Measurements from ENCODE around the gene SHC1. TPM values are rescaled to one million over a fixed set of nuclear protein-coding genes. Genes with fewer than 3 reads are reported as not detected.
A peak's percentile ranks its signal among the peaks of the same experiment; 100 is the strongest.

SHC1 gene
- total RNA-seq, 2 donors from 2014 or later = 98.3 to 104 TPM

DNA sequence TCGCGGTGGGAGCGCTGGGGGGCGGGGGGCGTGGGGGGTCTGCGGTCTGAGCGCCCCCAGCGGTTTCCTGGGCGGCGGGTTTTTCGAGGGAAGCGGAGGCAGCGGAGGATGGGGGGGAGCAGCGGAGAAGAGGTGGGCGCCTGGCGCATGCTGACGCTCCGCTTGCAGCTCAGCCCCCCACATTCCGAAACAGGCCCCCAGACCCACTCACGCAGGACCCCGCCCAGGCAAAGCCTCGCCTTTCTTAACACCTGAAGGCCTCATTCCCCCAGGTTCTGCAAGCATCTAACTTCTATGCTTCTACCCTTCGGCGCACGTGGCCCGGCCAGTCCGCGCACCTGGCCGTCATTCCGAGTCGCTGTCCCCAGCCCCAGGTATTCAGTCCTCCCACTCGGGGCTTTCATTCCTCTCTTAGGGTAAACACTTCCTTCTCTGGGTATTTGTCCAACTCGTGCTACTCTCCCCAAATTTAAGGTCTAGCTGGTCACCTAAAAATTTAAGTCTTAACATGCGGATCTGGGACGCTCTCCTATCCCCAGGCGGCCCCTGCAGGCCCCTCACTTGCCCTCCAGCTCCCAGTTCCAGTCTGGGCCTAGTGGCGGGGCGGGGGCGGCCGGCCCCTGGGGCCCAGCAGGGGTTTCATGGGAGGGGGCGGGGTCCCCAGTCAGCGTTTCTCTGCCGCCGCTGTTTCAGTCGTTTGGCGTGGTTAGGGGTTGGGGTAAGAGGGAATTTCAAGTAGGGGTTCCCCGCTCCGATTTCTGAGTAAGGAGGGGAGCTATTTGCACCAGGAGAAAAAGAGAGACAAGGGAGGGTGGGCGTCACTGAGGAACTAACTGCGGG, 29.2 kb upstream of the SHC1 start:
- peak overlapping the region; percentile 95 for H3K27ac ChIP-seq
- TF ChIP-seq, protein P1, sequence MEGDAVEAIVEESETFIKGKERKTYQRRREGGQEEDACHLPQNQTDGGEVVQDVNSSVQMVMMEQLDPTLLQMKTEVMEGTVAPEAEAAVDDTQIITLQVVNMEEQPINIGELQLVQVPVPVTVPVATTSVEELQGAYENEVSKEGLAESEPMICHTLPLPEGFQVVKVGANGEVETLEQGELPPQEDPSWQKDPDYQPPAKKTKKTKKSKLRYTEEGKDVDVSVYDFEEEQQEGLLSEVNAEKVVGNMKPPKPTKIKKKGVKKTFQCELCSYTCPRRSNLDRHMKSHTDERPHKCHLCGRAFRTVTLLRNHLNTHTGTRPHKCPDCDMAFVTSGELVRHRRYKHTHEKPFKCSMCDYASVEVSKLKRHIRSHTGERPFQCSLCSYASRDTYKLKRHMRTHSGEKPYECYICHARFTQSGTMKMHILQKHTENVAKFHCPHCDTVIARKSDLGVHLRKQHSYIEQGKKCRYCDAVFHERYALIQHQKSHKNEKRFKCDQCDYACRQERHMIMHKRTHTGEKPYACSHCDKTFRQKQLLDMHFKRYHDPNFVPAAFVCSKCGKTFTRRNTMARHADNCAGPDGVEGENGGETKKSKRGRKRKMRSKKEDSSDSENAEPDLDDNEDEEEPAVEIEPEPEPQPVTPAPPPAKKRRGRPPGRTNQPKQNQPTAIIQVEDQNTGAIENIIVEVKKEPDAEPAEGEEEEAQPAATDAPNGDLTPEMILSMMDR (IDR thresholded peaks at IDR 0.05) = no peak
- intact Hi-C loops (cut with DNase I) = no loop called here
- H3K36me3 ChIP-seq = no peaks in the 10 kb centered on the region
- peak overlapping the region; percentile 58 to 94 for H3K9ac ChIP-seq (ENCODE audit: low read depth in 2 of 2, low read length in 2 of 2)
- H3K4me1 ChIP-seq = peaks cover 8% of the 10 kb centered on the region
- H3K4me3 ChIP-seq = peak overlapping the region; percentile 83
- no peaks in the 10 kb centered on the region for H3K9me3 ChIP-seq
- H3K27me3 ChIP-seq = no peaks in the 10 kb centered on the region
- DNase-seq = peak; percentile 66

GRCh38 chr1:154998818-154999570, 28.4 kb upstream of the SHC1 start:
- H3K4me3 ChIP-seq = peak overlapping the region; percentile 83
- intact Hi-C loops (cut with DNase I) = no loop called here
- peak overlapping the region; percentile 53 to 74 for H3K9ac ChIP-seq (ENCODE audit: low read depth in 2 of 2, low read length in 2 of 2)
- H3K27ac ChIP-seq = peak overlapping the region; percentile 95
- DNase-seq = peak; percentile 79
- TF ChIP-seq, protein P1 (IDR thresholded peaks at IDR 0.05) = peak; percentile 72
- no peaks in the 10 kb centered on the region for H3K9me3 ChIP-seq
- H3K36me3 ChIP-seq = no peaks in the 10 kb centered on the region
- H3K4me1 ChIP-seq = peaks cover 7% of the 10 kb centered on the region
- H3K27me3 ChIP-seq = no peaks in the 10 kb centered on the region

GRCh38 chr1:154998201-154998780, 27.7 kb upstream of the SHC1 start:
- H3K9ac ChIP-seq (ENCODE audit: low read depth in 2 of 2, low read length in 2 of 2) = peak overlapping the region in 1 of 2 donors; percentile 46
- H3K4me1 ChIP-seq = peaks cover 7% of the 10 kb centered on the region
- no peaks in the 10 kb centered on the region for H3K27me3 ChIP-seq
- TF ChIP-seq, protein P1 (IDR thresholded peaks at IDR 0.05) = no peak
- H3K4me3 ChIP-seq = no peak overlapping the region
- no peaks in the 10 kb centered on the region for H3K36me3 ChIP-seq
- no peak for DNase-seq
- H3K27ac ChIP-seq = no peak overlapping the region
- H3K9me3 ChIP-seq = no peaks in the 10 kb centered on the region
- intact Hi-C loops (cut with DNase I) = no loop called here

GRCh38 chr1:154996966-154997701, 26.6 kb upstream of the SHC1 start:
- no peak overlapping the region for H3K27ac ChIP-seq
- no peak overlapping the region for H3K4me3 ChIP-seq
- H3K36me3 ChIP-seq = no peaks in the 10 kb centered on the region
- H3K27me3 ChIP-seq = no peaks in the 10 kb centered on the region
- DNase-seq = no peak
- H3K9ac ChIP-seq (ENCODE audit: low read depth in 2 of 2, low read length in 2 of 2) = no peak overlapping the region
- intact Hi-C loops (cut with DNase I) = no loop called here
- TF ChIP-seq, protein P1 (IDR thresholded peaks at IDR 0.05) = no peak
- H3K9me3 ChIP-seq = no peaks in the 10 kb centered on the region
- H3K4me1 ChIP-seq = peaks cover 7% of the 10 kb centered on the region

Data from colonic mucosa (tissue), 4 donors.